A673 (cell line): Measurements from ENCODE around the gene HDAC2.

Source experiments
- CTCF ChIP-seq: fragments of 300-800, 200-600 bp; sonication (generic); conservative IDR thresholded peaks from 2 replicates; pipeline ENCODE4 v1.5.1; 2017; ENCODE audit warnings: low read depth, mild to moderate bottlenecking, antibody characterized with exemption, low read length, moderate library complexity, mixed read lengths
- EZH2 ChIP-seq: fragments of 200-600 bp; sonication (generic); IDR thresholded peaks from 2 replicates; pipeline ENCODE4 v1.6.1; 2017; ENCODE audit warnings: borderline replicate concordance, low read depth, mild to moderate bottlenecking, mixed read lengths, antibody characterized with exemption, low read length; ENCODE audit not compliant: poor library complexity, severe bottlenecking

GRCh38 chr6:113909224-113909856 lies 61.6 kb downstream of the HDAC2 start:
- peak; percentile 73 for TF ChIP-seq CTCF
- TF ChIP-seq EZH2, result no peak
